ENCODE data around the gene TP53I11. TPM values are rescaled to one million over a fixed set of nuclear protein-coding genes. Genes with fewer than 3 reads are reported as not detected.

TP53I11 gene
- total RNA-seq, 1 experiment from 2014 or later: 94.2 TPM

GRCh38 chr11:44952500-44953260, 2.0 kb upstream of the TP53I11 start:
- Histone ChIP-seq H2AK5ac (ENCODE audit: insufficient read length, low read length) (no peak overlapping the region), H3K79me2 (ENCODE audit: insufficient read depth, low read length) (no peaks in the 10 kb centered on the region), H2BK20ac (ENCODE audit: low read depth, low read length, poor library complexity, severe bottlenecking) (no peak overlapping the region), H3K23me2 (ENCODE audit: insufficient read length, low read depth, low read length, poor library complexity, severe bottlenecking) (peaks cover 6% of the 10 kb centered on the region), H3K27me3 (ENCODE audit: insufficient read depth, low read length) (no peaks in the 10 kb centered on the region), H3K9ac (ENCODE audit: extremely low read depth, insufficient read length, low read length) (no peak overlapping the region), H2BK120ac (ENCODE audit: low read depth, low read length, poor library complexity, severe bottlenecking) (no peak overlapping the region), H4K91ac (ENCODE audit: insufficient read length, low read depth, low read length) (no peak overlapping the region), H4K8ac (replicated peaks; ENCODE audit: insufficient read length, low read depth, low read length) (no peak overlapping the region), H2BK12ac (ENCODE audit: insufficient read length, low read depth, low read length) (no peak overlapping the region), H3K14ac (ENCODE audit: insufficient read depth, low read length) (no peak overlapping the region), H3K4ac (ENCODE audit: low read depth, low read length) (no peak overlapping the region), H4K20me1 (ENCODE audit: control insufficient read depth, insufficient read depth, insufficient read length) (no peaks in the 10 kb centered on the region), H3T11ph (ENCODE audit: low read length) (no peak overlapping the region), H2AFZ (ENCODE audit: low read length) (no peak overlapping the region), H3K79me1 (ENCODE audit: insufficient read depth, low read depth, low read length, poor library complexity, severe bottlenecking) (no peaks in the 10 kb centered on the region), H3K9me3 (ENCODE audit: control insufficient read depth, low read depth, low read length) (no peaks in the 10 kb centered on the region), H2BK15ac (ENCODE audit: low read depth, low read length) (no peak overlapping the region), H2BK5ac (ENCODE audit: insufficient read length, low read length) (no peak overlapping the region), H3K56ac (ENCODE audit: insufficient read length, low read depth, low read length) (no peak overlapping the region), H3K4me1 (ENCODE audit: insufficient read depth, low read length) (peaks cover 9% of the 10 kb centered on the region), H3K27ac (ENCODE audit: insufficient read length, low read depth, low read length) (no peak overlapping the region), H3K18ac (ENCODE audit: insufficient read length, low read depth, low read length) (no peak overlapping the region), H3K23ac (ENCODE audit: insufficient read length, low read depth, low read length) (no peak overlapping the region), H3K4me2 (ENCODE audit: insufficient read depth, insufficient read length, low read length) (no peak overlapping the region), H4K5ac (ENCODE audit: insufficient read length, low read depth, low read length) (no peak overlapping the region)
- H3K4me1 Mint-ChIP-seq: peaks cover 60 to 74% of the 10 kb centered on the region in 2 experiments
- peaks cover 14% of the 10 kb centered on the region for H3K27me3 Mint-ChIP-seq (ENCODE audit: low read depth)
- TF ChIP-seq, protein P1, sequence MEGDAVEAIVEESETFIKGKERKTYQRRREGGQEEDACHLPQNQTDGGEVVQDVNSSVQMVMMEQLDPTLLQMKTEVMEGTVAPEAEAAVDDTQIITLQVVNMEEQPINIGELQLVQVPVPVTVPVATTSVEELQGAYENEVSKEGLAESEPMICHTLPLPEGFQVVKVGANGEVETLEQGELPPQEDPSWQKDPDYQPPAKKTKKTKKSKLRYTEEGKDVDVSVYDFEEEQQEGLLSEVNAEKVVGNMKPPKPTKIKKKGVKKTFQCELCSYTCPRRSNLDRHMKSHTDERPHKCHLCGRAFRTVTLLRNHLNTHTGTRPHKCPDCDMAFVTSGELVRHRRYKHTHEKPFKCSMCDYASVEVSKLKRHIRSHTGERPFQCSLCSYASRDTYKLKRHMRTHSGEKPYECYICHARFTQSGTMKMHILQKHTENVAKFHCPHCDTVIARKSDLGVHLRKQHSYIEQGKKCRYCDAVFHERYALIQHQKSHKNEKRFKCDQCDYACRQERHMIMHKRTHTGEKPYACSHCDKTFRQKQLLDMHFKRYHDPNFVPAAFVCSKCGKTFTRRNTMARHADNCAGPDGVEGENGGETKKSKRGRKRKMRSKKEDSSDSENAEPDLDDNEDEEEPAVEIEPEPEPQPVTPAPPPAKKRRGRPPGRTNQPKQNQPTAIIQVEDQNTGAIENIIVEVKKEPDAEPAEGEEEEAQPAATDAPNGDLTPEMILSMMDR (conservative IDR thresholded peaks at IDR 0.05): no peak
- no peak for DNase-seq
- peak overlapping the region in 1 of 2 experiments; percentile 51; a peak in 2 of 5 replicates for H3K4me3 Mint-ChIP-seq
- WGBS (ENCODE audit: extremely low coverage, insufficient read length, low lambda C conversion rate): no CpG with 5 or more reads among the region's 3 CpGs
- peak overlapping the region in 1 of 3 experiments; percentile 20; a peak in 1 of 7 replicates for H3K27ac Mint-ChIP-seq
- H3K36me3 Mint-ChIP-seq (ENCODE audit: insufficient read depth in 1 of 3, low read depth in 3 of 3): no peaks in the 10 kb centered on the region
- H3K9me3 Mint-ChIP-seq: no peaks in the 10 kb centered on the region
